PFSK-1 (cell line): ENCODE data around the gene KCNE4.

Experiments
- FOXP2 ChIP-seq: optimal IDR thresholded peaks from 2 replicates; pipeline ENCODE3; 2011; ENCODE audit warnings: borderline replicate concordance, control low read depth, inconsistent platforms; ENCODE audit not compliant: insufficient read depth; ENCODE audit errors: extremely low read length, extremely low read depth
- POLR2AphosphoS5 ChIP-seq: IDR thresholded peaks from 2 replicates; pipeline ENCODE4 v1.6.1; 2012; ENCODE audit warnings: low read depth, mild to moderate bottlenecking, control low read depth, low read length, moderate library complexity
- SIN3A ChIP-seq: IDR thresholded peaks from 2 replicates; pipeline ENCODE4 v1.6.1; 2012; ENCODE audit warnings: mild to moderate bottlenecking, low read length, moderate library complexity, borderline replicate concordance; ENCODE audit not compliant: insufficient read depth
- TAF1 ChIP-seq: IDR thresholded peaks from 2 replicates; pipeline ENCODE4 v1.6.1; 2012; ENCODE audit warnings: low read length, control low read depth, borderline replicate concordance; ENCODE audit not compliant: insufficient read depth
- TF ChIP-seq, protein P1 (sequence below), 2 experiments: IDR thresholded peaks; 2 replicates each; pipeline versions ENCODE4 v1.6.1 to v1.8.0; 2011 to 2012; ENCODE audit warnings: low read depth in 2 of 2, low read length in 2 of 2, control low read depth in 1 of 2, inconsistent platforms in 1 of 2, mild to moderate bottlenecking in 1 of 2, moderate library complexity in 1 of 2; ENCODE audit not compliant: insufficient read depth in 1 of 2

DNA sequence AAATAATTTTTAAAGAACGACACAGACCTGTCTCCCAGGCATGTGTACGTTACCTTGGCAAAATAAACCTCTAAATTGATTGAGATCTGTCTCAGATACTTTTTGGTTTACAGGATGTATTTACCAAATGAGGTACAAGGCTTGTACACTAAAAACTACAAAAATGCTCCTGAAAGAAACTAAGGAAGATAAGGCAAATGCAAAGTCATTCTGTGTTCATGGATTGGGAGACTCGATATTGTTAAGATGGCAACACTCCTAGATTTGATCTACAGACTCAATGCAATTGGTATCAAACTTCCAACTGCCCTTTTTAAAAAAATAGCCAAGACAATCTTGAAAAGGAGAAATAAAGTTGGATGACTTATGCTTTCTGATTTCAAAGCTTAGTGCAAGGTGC is 11.5 kb upstream of the KCNE4 start:
- no peak for TF ChIP-seq POLR2AphosphoS5
- TF ChIP-seq, protein P1, sequence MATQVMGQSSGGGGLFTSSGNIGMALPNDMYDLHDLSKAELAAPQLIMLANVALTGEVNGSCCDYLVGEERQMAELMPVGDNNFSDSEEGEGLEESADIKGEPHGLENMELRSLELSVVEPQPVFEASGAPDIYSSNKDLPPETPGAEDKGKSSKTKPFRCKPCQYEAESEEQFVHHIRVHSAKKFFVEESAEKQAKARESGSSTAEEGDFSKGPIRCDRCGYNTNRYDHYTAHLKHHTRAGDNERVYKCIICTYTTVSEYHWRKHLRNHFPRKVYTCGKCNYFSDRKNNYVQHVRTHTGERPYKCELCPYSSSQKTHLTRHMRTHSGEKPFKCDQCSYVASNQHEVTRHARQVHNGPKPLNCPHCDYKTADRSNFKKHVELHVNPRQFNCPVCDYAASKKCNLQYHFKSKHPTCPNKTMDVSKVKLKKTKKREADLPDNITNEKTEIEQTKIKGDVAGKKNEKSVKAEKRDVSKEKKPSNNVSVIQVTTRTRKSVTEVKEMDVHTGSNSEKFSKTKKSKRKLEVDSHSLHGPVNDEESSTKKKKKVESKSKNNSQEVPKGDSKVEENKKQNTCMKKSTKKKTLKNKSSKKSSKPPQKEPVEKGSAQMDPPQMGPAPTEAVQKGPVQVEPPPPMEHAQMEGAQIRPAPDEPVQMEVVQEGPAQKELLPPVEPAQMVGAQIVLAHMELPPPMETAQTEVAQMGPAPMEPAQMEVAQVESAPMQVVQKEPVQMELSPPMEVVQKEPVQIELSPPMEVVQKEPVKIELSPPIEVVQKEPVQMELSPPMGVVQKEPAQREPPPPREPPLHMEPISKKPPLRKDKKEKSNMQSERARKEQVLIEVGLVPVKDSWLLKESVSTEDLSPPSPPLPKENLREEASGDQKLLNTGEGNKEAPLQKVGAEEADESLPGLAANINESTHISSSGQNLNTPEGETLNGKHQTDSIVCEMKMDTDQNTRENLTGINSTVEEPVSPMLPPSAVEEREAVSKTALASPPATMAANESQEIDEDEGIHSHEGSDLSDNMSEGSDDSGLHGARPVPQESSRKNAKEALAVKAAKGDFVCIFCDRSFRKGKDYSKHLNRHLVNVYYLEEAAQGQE (IDR thresholded peaks at IDR 0.05; ENCODE audit: insufficient read depth in 1 of 2, low read depth in 2 of 2, low read length in 2 of 2): no peak
- TF ChIP-seq FOXP2: no peak
- no peak for TF ChIP-seq TAF1
- no peak for TF ChIP-seq SIN3A
